CMK (cell line): ENCODE measurements around the gene GLIS1.
A peak's percentile ranks its signal among the peaks of the same experiment; 100 is the strongest.
"Not testable (repeated sequence)": the region's sequence is repeated elsewhere in the genome, so short reads cannot be mapped to it uniquely, and the experiment has no call there.

Source experiments
- DNase-seq: peaks from one replicate; pipeline ENCODE4 v3.0.0-alpha.2; 2010; ENCODE audit warnings: low read depth

GLIS1 gene

GRCh38 chr1:53739109-53739681 is at the start of gene GLIS1:
GLIS1 (minus strand) TSS chr1:53739164; CDS start chr1:53738064, 1,100 bp downstream.
- DNase-seq: peak; percentile 48

DNA sequence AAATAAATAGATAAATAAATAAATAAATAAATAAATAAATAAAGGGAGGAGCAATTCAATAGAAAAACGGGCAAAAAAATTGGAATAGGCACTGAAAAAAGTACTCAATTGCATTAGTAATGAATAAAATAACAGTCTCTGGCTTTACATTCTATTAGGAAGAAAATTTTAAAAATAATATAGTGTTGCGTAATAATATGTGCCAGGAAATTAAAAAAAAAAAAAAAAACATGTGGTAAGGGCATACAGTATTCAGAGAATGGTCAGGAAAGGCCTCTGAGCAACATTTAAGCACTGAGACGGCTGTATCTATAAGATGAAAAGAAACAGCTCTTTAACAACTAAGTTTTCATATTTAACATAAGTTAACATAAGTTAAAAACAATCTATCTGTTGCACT is 48.7 kb upstream of the GLIS1 start:
- no peak for DNase-seq

DNA sequence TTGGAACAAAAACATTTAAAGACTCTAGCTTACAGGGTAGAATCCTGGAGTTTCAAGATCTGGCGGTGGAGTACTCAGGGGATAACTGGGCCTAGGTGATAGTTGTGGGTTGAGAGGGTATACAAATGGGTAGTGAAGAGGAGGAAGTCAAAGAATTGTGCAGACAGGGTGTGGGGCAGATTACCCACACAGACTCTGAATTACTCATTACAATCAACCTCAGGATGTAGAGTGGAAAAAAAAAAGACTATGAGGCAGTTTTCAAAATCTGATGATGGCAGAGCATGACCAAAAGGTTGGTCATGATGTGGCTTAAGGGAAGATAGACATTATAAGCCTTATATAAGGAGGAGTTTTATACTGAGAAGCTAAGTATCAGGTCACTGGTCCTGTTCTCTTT is 44.1 kb upstream of the GLIS1 start:
- DNase-seq: no peak

- no peak for DNase-seq
Measured at GRCh38 chr1:53781654-53782053, 42.7 kb upstream of the GLIS1 start.

GRCh38 chr1:53777272-53777671 is 38.3 kb upstream of the GLIS1 start:
- no peak for DNase-seq

DNA sequence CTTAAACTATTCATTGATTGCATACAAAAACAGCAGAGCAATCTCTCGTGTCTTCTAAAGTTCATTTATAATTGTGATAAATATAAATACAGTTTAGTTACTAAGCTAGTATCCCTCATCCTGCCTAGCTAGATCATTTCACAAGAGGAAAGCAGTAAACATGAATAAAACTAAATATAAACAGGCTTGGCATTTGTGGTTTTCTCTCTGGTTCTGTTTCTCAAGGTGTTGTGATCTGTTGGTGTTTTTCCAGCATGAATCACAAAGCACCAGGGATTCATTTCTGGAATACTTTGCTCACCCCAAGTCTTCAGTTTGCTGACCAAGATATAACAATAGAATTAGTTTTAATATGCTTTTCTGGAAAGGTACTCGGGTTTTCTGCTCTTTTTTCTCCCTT is 32.7 kb upstream of the GLIS1 start:
- DNase-seq: no peak

DNA sequence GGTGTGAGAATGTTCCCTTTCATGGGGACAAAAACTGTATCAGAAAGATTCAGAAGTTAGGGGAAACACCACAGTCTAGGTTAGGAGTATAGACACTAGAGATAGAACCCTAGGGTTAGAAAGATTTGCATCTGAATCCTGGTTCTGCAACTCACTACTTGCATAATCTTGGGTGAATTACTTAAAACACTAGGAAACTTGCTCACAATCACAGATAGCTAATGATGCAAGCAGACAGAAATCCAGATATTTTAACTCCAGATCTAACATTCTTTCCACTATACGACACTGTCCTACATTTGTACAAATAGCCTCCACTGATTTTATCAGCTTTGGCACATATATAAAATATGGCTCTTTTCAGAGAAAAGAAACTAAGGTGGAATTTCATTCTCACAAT is 30.8 kb upstream of the GLIS1 start:
- no peak for DNase-seq

- no peak for DNase-seq
Measured at GRCh38 chr1:53769184-53769583, 30.2 kb upstream of the GLIS1 start.

- no peak for DNase-seq
Measured at GRCh38 chr1:53766831-53767405, 28.0 kb upstream of the GLIS1 start.

DNA sequence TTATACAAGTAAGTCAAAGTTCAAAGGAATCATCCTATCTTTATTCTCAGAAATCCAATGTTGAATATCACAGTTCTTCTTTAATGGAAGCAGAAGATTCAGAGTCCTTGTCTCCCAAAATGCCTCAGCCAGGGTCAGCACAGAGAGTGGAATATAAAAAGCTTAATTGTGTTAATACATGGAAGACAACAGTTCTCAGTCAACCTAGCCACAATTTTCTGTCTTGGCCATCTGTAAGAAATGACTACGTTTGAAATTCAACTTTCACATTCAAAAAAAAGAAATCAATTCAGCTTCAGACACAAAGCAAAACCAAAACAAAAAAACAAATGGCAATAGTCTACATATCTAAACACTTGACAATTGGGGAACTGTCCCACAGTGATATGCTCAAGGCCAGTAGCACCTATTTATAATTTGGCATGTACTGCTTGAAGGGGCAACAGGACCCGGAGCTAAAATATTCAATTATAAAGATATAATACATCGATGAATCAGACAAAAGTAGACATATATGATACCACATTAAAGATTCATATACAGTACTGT is 27.3 kb upstream of the GLIS1 start:
- no peak for DNase-seq

DNA sequence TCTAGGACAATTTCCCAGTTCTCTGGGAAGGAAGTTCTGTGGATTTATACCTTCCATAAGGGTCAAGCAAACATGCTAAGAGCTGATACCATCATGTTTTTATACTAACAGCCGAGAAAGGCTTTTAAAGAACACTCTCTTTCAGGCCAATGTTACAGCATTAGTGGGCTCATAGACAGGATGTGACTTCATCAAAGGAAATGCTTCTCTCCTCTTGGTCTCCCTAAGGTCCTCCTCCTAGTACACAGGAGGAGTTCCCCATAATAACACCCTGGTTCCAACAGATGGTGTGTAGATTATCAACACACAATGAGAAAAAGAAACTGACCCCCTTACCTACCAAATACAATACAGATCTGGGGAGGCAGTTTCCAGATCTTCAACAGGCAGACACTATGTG is 26.7 kb upstream of the GLIS1 start:
- DNase-seq: no peak

GRCh38 chr1:53763911-53764310 is 24.9 kb upstream of the GLIS1 start:
- DNase-seq: no peak

GRCh38 chr1:53763461-53763860 is 24.5 kb upstream of the GLIS1 start:
- DNase-seq: no peak

DNA sequence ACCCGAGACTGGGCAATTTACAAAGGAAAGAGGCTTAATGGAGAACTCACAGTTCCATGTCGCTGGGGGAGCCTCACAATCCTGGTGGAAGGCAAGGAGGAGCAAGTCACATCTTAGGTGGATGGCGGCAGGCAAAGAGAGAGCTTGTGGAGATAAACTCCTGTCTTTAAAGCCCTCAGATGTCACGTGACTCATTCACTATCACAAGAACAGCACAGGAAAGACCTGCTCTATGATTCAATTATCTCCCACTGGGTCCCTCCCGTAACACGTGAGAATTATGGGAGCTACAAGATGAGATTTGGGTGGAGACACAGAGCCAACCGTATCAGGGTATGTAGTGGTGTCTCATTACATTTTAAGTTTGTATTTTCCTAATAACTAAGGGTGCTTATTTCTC is 21.5 kb upstream of the GLIS1 start:
- DNase-seq: not testable (repeated sequence)

GRCh38 chr1:53755874-53756273 is 16.9 kb upstream of the GLIS1 start:
- no peak for DNase-seq

DNA sequence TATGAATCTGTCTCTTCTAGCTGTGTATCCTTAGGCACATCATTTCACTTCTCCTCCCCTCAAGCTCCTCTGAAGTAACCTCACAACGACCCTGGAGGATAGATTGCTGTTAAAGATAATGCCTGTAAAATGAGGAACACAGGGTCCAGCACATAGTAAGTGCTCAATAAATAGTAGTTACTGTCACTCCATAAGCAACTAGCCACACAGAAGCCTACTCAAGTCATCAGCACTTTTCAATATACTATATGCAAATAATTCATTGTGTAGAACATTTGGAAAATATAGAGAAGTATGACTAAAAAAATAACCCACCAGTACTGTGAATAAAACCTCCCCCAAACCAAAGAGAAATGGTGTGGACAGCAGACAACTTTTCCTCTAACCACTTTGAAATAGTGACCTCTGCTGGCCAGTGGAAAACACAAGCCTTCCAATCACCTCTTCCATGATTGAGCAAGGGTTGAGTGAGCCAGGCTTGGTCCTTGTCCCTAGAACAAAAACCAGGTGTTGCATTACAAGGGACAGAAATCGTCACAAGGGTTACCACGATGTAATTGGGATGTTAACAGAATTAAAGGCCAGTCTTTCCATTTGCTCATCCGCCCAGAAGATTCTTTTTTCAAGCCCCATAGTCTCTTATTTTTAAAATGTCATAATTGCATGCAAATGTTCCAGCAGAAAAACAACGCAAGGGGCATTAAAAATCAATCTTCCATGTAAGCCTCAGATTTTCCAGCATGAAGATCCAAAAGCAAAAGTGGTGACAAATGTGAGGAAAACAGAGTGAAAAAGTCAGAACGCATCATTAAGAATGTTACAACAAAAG is 15.7 kb upstream of the GLIS1 start:
- DNase-seq: peak; percentile 35

DNA sequence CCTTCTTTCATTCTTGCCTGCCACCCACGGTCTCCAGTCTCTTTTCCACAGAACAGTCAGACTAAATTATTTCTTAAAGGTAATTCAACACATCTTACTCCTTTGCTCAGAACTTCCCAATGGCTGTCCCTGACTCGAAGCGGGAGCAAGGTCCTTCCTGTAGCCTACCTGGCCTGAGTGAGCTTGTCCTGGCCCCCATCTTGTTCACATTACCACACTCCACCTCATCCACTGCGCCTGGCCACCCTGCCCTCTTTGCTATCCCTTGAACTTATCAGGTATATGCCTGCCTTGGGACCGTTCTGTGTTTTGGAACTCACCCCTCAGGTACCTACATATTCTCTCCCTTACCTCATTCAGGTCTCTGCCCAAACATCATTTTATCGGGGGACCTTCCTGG is 13.3 kb upstream of the GLIS1 start:
- no peak for DNase-seq

DNA sequence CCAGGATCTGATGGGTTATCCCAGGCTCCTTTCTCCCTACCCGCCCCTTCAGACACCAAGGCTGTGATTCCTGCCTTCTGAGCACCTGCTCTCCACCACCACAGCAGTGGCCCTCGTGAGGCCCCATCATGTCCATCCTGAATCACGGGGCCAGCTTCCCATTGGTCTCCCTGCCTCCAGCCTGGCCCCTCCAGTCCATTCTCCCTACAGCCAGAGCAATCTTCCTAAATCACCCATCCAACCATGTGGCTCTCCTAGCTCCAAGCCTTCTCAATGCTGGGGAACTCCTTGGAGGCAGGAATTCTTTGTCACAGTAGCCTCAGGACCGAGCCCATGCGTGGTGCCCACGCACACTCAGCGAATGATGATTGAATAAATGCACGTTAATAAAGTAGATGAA is 8.9 kb upstream of the GLIS1 start:
- DNase-seq: no peak

DNA sequence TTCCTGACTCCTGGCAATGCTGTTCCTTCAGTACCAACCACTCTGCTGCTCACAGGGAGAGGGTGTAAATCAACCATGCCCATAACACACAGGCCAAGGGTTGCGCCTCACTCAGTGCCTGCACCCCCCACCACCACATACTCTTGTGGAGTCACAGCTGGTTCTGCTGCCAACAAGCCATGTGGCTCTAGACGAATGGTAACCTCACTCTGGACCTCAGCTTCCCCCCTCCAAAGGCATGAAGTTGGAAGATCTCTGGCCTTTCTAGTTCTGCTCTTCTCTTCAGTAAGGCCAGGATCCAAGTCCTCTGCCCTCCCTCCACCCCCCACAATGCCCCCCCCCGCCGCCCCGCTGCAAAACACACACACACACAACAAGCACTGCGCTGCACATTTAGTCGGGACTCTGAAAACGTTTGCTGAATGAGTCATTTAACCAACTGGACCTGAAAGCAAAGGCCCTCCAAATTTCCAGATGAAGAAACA is 1.7 kb upstream of the GLIS1 start:
- DNase-seq: no peak

DNA sequence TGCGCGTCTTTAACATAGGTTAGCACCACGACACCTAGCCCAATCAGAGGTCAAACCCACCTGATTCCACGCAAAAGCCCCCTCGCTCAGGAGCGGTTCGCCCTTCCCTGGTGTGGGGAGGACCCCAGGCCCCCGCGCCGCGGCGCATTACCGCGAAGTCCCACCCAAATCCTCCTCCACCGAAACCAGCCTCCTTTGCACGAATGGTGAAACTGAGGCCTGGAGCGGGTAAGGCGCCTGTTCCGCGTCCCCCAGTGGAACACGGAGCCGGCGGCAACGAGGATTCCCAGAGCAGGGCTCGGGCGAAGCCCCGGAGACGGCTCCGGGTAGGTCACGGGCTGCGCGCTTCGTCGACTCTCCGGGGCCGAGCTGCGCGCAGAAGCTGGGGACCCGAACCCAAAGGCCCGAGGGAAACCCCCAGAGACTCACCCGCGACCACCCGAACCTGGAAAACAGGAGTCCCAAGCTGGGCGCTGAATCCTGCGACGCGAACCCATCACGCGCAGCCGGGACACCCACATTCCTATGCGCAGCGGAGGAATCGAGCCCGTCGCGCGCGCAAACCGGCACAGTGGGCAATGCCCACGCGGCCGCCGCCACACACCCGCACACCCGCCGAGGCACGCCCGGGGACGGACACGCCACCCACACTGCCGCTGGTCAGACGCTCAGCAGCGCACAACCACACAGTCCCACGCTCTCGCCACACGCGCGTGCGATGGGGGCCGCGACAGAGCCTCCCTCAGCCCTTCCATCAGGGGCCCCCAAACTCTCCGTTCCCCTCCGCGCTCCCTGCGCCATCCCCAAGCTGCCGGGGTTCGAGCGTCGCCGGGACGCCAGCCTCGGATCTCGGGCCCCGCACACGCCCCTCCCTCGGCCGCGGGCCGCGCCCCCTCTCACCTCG is 507 bp downstream of the GLIS1 start:
- no peak for DNase-seq

DNA sequence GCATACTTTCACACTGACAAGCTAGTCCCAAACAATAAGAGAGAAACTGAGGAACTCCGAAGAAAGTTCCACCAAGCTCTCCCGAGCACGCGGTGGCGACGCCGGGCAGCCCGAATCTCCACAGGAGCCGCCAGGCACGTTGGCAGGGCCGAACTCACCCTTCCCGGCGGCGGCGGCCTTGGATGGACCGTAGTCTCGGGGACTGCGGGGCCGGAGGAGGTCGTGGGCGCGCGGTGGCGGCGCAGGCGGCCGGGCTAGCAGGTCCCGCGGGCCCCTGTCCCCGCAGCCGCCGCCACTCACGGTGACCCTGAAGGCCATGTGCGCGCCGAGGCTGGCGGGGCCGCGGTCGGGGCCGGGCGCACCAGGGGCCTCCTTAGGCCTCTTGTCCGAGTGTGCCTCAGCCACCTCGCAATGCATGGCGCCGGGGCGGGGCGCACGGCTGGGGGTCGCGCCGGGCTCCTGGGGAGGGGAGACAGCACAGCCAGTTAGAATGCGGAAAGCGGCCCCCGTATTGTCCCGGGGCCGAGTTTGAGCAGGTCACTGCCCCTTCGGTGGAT is 1.2 kb downstream of the GLIS1 start:
- DNase-seq: no peak

- no peak for DNase-seq
Measured at GRCh38 chr1:53736290-53736689, 2.7 kb downstream of the GLIS1 start.
